MM.1S (cell line): ENCODE measurements around the gene THRB.
A peak's percentile ranks its signal among the peaks of the same experiment; 100 is the strongest.

Experiments used
- DNase-seq: peaks from one replicate; pipeline ENCODE4 v3.0.0-alpha.2; 2015
- H2AFZ ChIP-seq: fragments of 300-600 bp; sonication (generic); 2 replicates; pipeline ENCODE4 v1.6.0; 2016; ENCODE audit warnings: antibody characterized with exemption, low read length
- H3F3A ChIP-seq: fragments of 300-600 bp; sonication (generic); 2 replicates; pipeline ENCODE4 v1.6.1; 2016; ENCODE audit warnings: mild to moderate bottlenecking, antibody characterized with exemption, low read length, moderate library complexity, mixed read lengths; ENCODE audit not compliant: insufficient read depth
- H3K27ac ChIP-seq: fragments of 300-600 bp; sonication (generic); 2 replicates; pipeline ENCODE4 v1.5.1; 2016; ENCODE audit warnings: mild to moderate bottlenecking, low read length
- H3K27me3 ChIP-seq: fragments of 300-600 bp; sonication (generic); replicated peaks from 2 replicates; pipeline ENCODE4 v1.6.0; 2016; ENCODE audit warnings: low read length; ENCODE audit not compliant: insufficient read depth
- H3K36me3 ChIP-seq: fragments of 300-600 bp; sonication (generic); replicated peaks from 2 replicates; pipeline ENCODE4 v1.6.1; 2016; ENCODE audit warnings: mild to moderate bottlenecking, low read length, mixed read lengths; ENCODE audit not compliant: insufficient read depth
- H3K4me1 ChIP-seq: fragments of 300-600 bp; sonication (generic); 2 replicates; pipeline ENCODE4 v1.6.1; 2016; ENCODE audit warnings: low read length, mixed read lengths
- H3K4me2 ChIP-seq: fragments of 300-600 bp; sonication (generic); 2 replicates; pipeline ENCODE4 v1.6.0; 2016; ENCODE audit warnings: low read depth, low read length
- H3K4me3 ChIP-seq: fragments of 300-600 bp; sonication (generic); 2 replicates; pipeline ENCODE4 v1.5.1; 2016; ENCODE audit warnings: low read length, mixed read lengths
- H3K79me2 ChIP-seq: fragments of 300-600 bp; sonication (generic); 2 replicates; pipeline ENCODE4 v1.6.1; 2016; ENCODE audit warnings: mixed run types, low read length, mixed read lengths
- H3K9ac ChIP-seq: fragments of 300-600 bp; sonication (generic); 2 replicates; pipeline ENCODE4 v1.6.1; 2016; ENCODE audit warnings: low read length, mixed read lengths
- H3K9me2 ChIP-seq: fragments of 300-600 bp; sonication (generic); replicated peaks from 2 replicates; pipeline ENCODE4 v1.6.1; 2016; ENCODE audit warnings: mild to moderate bottlenecking, low read length, mixed read lengths; ENCODE audit not compliant: insufficient read depth
- H3K9me3 ChIP-seq: fragments of 300-600 bp; sonication (generic); replicated peaks from 2 replicates; pipeline ENCODE4 v1.6.1; 2016; ENCODE audit warnings: mild to moderate bottlenecking, low read length, mixed read lengths; ENCODE audit not compliant: insufficient read depth
- H4K20me1 ChIP-seq: fragments of 300-600 bp; sonication (generic); 2 replicates; pipeline ENCODE4 v1.6.1; 2016; ENCODE audit warnings: mild to moderate bottlenecking, low read length, moderate library complexity, mixed read lengths; ENCODE audit not compliant: insufficient read depth
- EZH2 ChIP-seq: fragments of 300-600 bp; sonication (generic); optimal IDR thresholded peaks from 2 replicates; pipeline ENCODE3; 2017; ENCODE audit warnings: low read depth, mild to moderate bottlenecking, antibody characterized with exemption, low read length, mixed read lengths
- EZH2phosphoT487 ChIP-seq: fragments of 300-600 bp; sonication (generic); IDR thresholded peaks from 2 replicates; pipeline ENCODE4 v1.6.1; 2018; ENCODE audit warnings: antibody characterized with exemption, low read length
- TF ChIP-seq, protein P1 (sequence below): fragments of 300-600 bp; sonication (generic); IDR thresholded peaks from 2 replicates; pipeline ENCODE4 v1.5.1; 2016; ENCODE audit warnings: antibody characterized with exemption, low read length, mixed read lengths

THRB gene

GRCh38 chr3:24235121-24235520, 259.5 kb downstream of the THRB start:
- H3K9me2 ChIP-seq: no peaks in the 10 kb centered on the region
- no peak overlapping the region for H3K9ac ChIP-seq
- no peaks in the 10 kb centered on the region for H3K27me3 ChIP-seq
- H4K20me1 ChIP-seq: no peaks in the 10 kb centered on the region
- H2AFZ ChIP-seq: no peak overlapping the region
- H3K4me3 ChIP-seq: no peak overlapping the region
- DNase-seq: peak; percentile 64
- H3K4me2 ChIP-seq: peak overlapping the region; percentile 10
- no peaks in the 10 kb centered on the region for H3F3A ChIP-seq
- H3K79me2 ChIP-seq: no peaks in the 10 kb centered on the region
- 0 out of 2 replicates have a peak, but pooled peaks cover 7% of the 10 kb centered on the region for H3K4me1 ChIP-seq
- TF ChIP-seq, protein P1, sequence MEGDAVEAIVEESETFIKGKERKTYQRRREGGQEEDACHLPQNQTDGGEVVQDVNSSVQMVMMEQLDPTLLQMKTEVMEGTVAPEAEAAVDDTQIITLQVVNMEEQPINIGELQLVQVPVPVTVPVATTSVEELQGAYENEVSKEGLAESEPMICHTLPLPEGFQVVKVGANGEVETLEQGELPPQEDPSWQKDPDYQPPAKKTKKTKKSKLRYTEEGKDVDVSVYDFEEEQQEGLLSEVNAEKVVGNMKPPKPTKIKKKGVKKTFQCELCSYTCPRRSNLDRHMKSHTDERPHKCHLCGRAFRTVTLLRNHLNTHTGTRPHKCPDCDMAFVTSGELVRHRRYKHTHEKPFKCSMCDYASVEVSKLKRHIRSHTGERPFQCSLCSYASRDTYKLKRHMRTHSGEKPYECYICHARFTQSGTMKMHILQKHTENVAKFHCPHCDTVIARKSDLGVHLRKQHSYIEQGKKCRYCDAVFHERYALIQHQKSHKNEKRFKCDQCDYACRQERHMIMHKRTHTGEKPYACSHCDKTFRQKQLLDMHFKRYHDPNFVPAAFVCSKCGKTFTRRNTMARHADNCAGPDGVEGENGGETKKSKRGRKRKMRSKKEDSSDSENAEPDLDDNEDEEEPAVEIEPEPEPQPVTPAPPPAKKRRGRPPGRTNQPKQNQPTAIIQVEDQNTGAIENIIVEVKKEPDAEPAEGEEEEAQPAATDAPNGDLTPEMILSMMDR: no peak
- no peak for TF ChIP-seq EZH2phosphoT487
- no peak for TF ChIP-seq EZH2
- peak overlapping the region; percentile 6; the same call in 1 of the 2 replicates for H3K27ac ChIP-seq
- H3K9me3 ChIP-seq: no peaks in the 10 kb centered on the region
- no peaks in the 10 kb centered on the region for H3K36me3 ChIP-seq

- no peaks in the 10 kb centered on the region for H3K9me3 ChIP-seq
- TF ChIP-seq EZH2: no peak
- no peak for TF ChIP-seq EZH2phosphoT487
- TF ChIP-seq, protein P1: no peak
- H3K9ac ChIP-seq: no peak overlapping the region
- no peak for DNase-seq
- H3K27me3 ChIP-seq: no peaks in the 10 kb centered on the region
- H2AFZ ChIP-seq: no peak overlapping the region
- no peak overlapping the region for H3K4me2 ChIP-seq
- 0 out of 2 replicates have a peak, but pooled peaks cover 7% of the 10 kb centered on the region for H3K4me1 ChIP-seq
- no peaks in the 10 kb centered on the region for H3F3A ChIP-seq
- H3K9me2 ChIP-seq: no peaks in the 10 kb centered on the region
- H3K79me2 ChIP-seq: no peaks in the 10 kb centered on the region
- H3K4me3 ChIP-seq: no peak overlapping the region
- H3K27ac ChIP-seq: no peak overlapping the region
- no peaks in the 10 kb centered on the region for H4K20me1 ChIP-seq
- H3K36me3 ChIP-seq: no peaks in the 10 kb centered on the region
Observed at GRCh38 chr3:24232784-24233183, 261.9 kb downstream of the THRB start.

GRCh38 chr3:24229468-24230221, 265.0 kb downstream of the THRB start:
- 0 out of 2 replicates have a peak, but pooled peaks cover 3% of the 10 kb centered on the region for H3K4me1 ChIP-seq
- no peak overlapping the region for H3K27ac ChIP-seq
- no peaks in the 10 kb centered on the region for H3K9me3 ChIP-seq
- H3F3A ChIP-seq: no peaks in the 10 kb centered on the region
- no peaks in the 10 kb centered on the region for H4K20me1 ChIP-seq
- no peaks in the 10 kb centered on the region for H3K27me3 ChIP-seq
- H3K9me2 ChIP-seq: no peaks in the 10 kb centered on the region
- no peaks in the 10 kb centered on the region for H3K36me3 ChIP-seq
- no peak overlapping the region for H3K9ac ChIP-seq
- no peak for DNase-seq
- TF ChIP-seq EZH2 (no peak), EZH2phosphoT487 (no peak)
- TF ChIP-seq, protein P1: no peak
- H2AFZ ChIP-seq: no peak overlapping the region
- no peak overlapping the region for H3K4me3 ChIP-seq
- H3K4me2 ChIP-seq: no peak overlapping the region
- H3K79me2 ChIP-seq: no peaks in the 10 kb centered on the region
